MM.1S (cell line): Measurements from ENCODE around the gene NTSR1.

Source experiments
- EZH2 ChIP-seq: fragments of 300-600 bp; sonication (generic); optimal IDR thresholded peaks from 2 replicates; pipeline ENCODE3; 2017; ENCODE audit warnings: low read depth, mild to moderate bottlenecking, antibody characterized with exemption, low read length, mixed read lengths
- EZH2phosphoT487 ChIP-seq: fragments of 300-600 bp; sonication (generic); IDR thresholded peaks from 2 replicates; pipeline ENCODE4 v1.6.1; 2018; ENCODE audit warnings: antibody characterized with exemption, low read length
- TF ChIP-seq, protein P1 (sequence below): fragments of 300-600 bp; sonication (generic); IDR thresholded peaks from 2 replicates; pipeline ENCODE4 v1.5.1; 2016; ENCODE audit warnings: antibody characterized with exemption, low read length, mixed read lengths

DNA sequence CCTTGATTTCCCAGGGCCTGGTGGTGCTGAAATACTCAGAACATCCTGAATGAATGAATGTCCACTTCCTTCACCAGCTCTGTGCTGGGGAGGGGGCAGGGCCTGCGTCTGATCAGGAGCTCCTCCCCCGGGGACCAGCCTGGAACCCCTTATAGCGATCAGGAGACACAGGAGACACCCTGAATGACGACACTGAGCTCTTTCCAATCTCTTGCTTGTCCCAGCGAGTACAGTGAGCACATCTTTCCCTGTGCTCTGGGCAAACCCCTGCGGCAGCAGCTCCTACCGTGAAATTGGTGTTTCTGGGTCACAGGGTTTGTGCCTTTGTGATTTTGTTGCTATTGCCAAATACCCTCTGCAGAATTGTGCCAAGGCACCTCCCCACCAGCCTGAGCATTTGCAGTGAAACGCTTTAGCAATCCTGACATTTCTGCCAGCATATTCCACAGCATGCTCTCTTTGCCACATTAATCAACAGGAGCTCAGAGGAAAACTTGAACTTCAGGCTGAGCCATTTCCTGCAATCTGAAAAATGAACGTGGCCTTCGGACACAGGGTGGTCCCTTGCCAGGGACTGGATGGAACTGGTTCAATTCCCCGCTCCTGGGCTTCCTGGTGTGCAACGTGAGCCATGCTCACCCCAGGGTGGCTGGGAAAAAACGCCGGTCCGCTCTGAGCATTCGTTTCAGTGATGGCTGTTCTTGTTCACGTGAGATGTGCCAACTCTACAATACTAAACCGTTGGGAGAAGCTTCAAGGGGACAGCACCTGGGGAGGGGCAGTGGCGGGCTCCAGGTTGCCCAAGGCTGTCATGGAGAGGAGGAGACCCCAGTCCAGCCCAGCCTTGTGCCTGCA is 64.6 kb downstream of the NTSR1 start:
- TF ChIP-seq, protein P1, sequence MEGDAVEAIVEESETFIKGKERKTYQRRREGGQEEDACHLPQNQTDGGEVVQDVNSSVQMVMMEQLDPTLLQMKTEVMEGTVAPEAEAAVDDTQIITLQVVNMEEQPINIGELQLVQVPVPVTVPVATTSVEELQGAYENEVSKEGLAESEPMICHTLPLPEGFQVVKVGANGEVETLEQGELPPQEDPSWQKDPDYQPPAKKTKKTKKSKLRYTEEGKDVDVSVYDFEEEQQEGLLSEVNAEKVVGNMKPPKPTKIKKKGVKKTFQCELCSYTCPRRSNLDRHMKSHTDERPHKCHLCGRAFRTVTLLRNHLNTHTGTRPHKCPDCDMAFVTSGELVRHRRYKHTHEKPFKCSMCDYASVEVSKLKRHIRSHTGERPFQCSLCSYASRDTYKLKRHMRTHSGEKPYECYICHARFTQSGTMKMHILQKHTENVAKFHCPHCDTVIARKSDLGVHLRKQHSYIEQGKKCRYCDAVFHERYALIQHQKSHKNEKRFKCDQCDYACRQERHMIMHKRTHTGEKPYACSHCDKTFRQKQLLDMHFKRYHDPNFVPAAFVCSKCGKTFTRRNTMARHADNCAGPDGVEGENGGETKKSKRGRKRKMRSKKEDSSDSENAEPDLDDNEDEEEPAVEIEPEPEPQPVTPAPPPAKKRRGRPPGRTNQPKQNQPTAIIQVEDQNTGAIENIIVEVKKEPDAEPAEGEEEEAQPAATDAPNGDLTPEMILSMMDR = no peak
- no peak for TF ChIP-seq EZH2
- no peak for TF ChIP-seq EZH2phosphoT487
